Spleen (tissue), 11 donors: ENCODE results near the gene USP30. TPM values are rescaled to one million over a fixed set of nuclear protein-coding genes. Genes with fewer than 3 reads are reported as not detected.
"Not testable (repeated sequence)": the region's sequence is repeated elsewhere in the genome, so short reads cannot be mapped to it uniquely, and the experiment has no call there.

Experiments used
- DNase-seq: peaks from one replicate; pipeline ENCODE4 v3.0.0-alpha.2; 2020
- H3K27ac ChIP-seq, 8 donors: fragments of 200-600 bp; sonication (generic) in 7 of 8; 1 replicate in 4 of 8; 2 replicates in 4 of 8; pipeline versions ENCODE4 v1.5.0 to v1.8.0; 2016 to 2021; ENCODE audit warnings: inconsistent platforms in 4 of 8, mild to moderate bottlenecking in 4 of 8, moderate library complexity in 1 of 8
- H3K27me3 ChIP-seq, 7 donors: fragments of 200-600 bp; sonication (generic) in 6 of 7; replicated peaks in 1 of 7; 1 replicate in 4 of 7; 2 replicates in 3 of 7; pipeline versions ENCODE4 v1.5.0 to v1.8.0; 2016 to 2021; ENCODE audit warnings: inconsistent platforms in 3 of 7, mild to moderate bottlenecking in 1 of 7
- H3K36me3 ChIP-seq, 6 donors: fragments of 200-600 bp; sonication (generic) in 5 of 6; 1 replicate in 4 of 6; 2 replicates in 2 of 6; pipeline versions ENCODE4 v1.5.0 to v1.8.0; 2016 to 2021; ENCODE audit warnings: inconsistent platforms in 2 of 6
- H3K4me1 ChIP-seq, 6 donors: fragments of 200-600 bp; sonication (generic) in 5 of 6; 1 replicate in 3 of 6; 2 replicates in 3 of 6; pipeline versions ENCODE4 v1.5.0 to v1.8.0; 2016 to 2021; ENCODE audit warnings: inconsistent platforms in 3 of 6
- H3K4me3 ChIP-seq, 8 donors: fragments of 200-600 bp; sonication (generic) in 7 of 8; 1 replicate in 4 of 8; 2 replicates in 4 of 8; pipeline versions ENCODE4 v1.5.0 to v1.8.0; 2016 to 2021; ENCODE audit warnings: inconsistent platforms in 4 of 8, mild to moderate bottlenecking in 4 of 8, moderate library complexity in 2 of 8
- H3K9me3 ChIP-seq, 8 donors: fragments of 200-600 bp; sonication (generic) in 7 of 8; 1 replicate in 4 of 8; 2 replicates in 4 of 8; pipeline versions ENCODE4 v1.5.0 to v1.8.0; 2016 to 2021; ENCODE audit warnings: inconsistent platforms in 4 of 8
- CTCF ChIP-seq, 11 experiments: fragments of 200-600 bp in 7 of 11; fragments of 450-650 bp in 4 of 11; sonication (generic) in 4 of 11; IDR thresholded peaks in 8 of 11; conservative IDR thresholded peaks in 3 of 11; 1 replicate in 7 of 11; 2 replicates in 4 of 11; pipeline versions ENCODE4 v1.4.0 to v1.8.0; 2016 to 2021; ENCODE audit warnings: antibody characterized with exemption in 11 of 11, inconsistent platforms in 4 of 11, mild to moderate bottlenecking in 1 of 11
- POLR2A ChIP-seq, 3 donors: fragments of 450-650 bp; IDR thresholded peaks; one replicate each; pipeline ENCODE4 v1.5.1; 2017; ENCODE audit warnings: antibody characterized with exemption in 3 of 3, mild to moderate bottlenecking in 1 of 3
- POLR2AphosphoS5 ChIP-seq, 3 donors: sonication (generic); formaldehyde crosslinking; IDR thresholded peaks; one replicate each; pipeline ENCODE4 v1.5.1; 2017; ENCODE audit warnings: antibody characterized with exemption in 3 of 3
- WGBS, 5 donors: extraction: QIAGEN DNeasy Blood & Tissue Kit in 3 of 5; methylation state at CpG; one replicate each; pipeline versions ENCODE4 v1.1.5 to v1.1.7; 2013 to 2018; 5-methylcytosine and 5-hydroxymethylcytosine counted together
- intact Hi-C: fragments of 100-400 bp; cut with DNase I; formaldehyde crosslinking; loops from one replicate; pipeline ENCODE4 v1.15.0; 2023; ENCODE audit warnings: low total_unique reads
- polyA plus RNA-seq, 3 donors: library from polyadenylated mRNA; stranded (reverse); fragments of 200-250 nt; gene quantifications; one replicate each; pipeline ENCODE4 v1.2.1, GENCODE V29; 2013
- total RNA-seq, 7 donors: library from RNA; depleted of rRNA in 3 of 7; stranded (reverse); fragments of >200 nt in 3 of 7; fragmentation: NEBNext Ultra II Directional in 4 of 7; extraction: Animal tissue kit (Norgen Biotek cat#: 25700) in 4 of 7; gene quantifications; one replicate each; pipeline versions ENCODE4 v1.1.0 to v1.2.1, GENCODE V29; 2016 to 2021
- donor health status: healthy with polysubstance abuse.
- donor health status: DM: no; HTN: no; CAD: no; lungs with moderate emphysema.
- donor health status: DM: no; HTN: no; CAD: no.
- donor health status: Bipolar disorder and iron deficiency.
- donor health status: healthy.
- donor health status: DM: no; HTN: no; CAD: no.
- donor health status: DM: yes; HTN: yes; CAD: no.

The USP30 gene
- total and polyA plus RNA-seq, 10 donors = 3.9 to 23.2 (median 11.5) TPM

- H3K27me3 ChIP-seq = peaks cover 0 to 77% (median 15%) of the 10 kb centered on the region in 7 donors
- H3K4me3 ChIP-seq = no peak overlapping the region
- H3K36me3 ChIP-seq = no peaks in the 10 kb centered on the region
- no peak for TF ChIP-seq POLR2A (IDR thresholded peaks at IDR 0.05)
- intact Hi-C loops = no loop called here
- H3K4me1 ChIP-seq = peaks cover 0 to 8% (median 4%) of the 10 kb centered on the region in 6 donors
- no peaks in the 10 kb centered on the region for H3K9me3 ChIP-seq
- no peak overlapping the region for H3K27ac ChIP-seq
- 69 to 84% (median 74%) methylated on average over 4 of the region's 4 CpGs for WGBS, 5 donors
- no peak for DNase-seq
Measured at GRCh38 chr12:109018296-109018695, 34.1 kb upstream of the USP30 start.

DNA sequence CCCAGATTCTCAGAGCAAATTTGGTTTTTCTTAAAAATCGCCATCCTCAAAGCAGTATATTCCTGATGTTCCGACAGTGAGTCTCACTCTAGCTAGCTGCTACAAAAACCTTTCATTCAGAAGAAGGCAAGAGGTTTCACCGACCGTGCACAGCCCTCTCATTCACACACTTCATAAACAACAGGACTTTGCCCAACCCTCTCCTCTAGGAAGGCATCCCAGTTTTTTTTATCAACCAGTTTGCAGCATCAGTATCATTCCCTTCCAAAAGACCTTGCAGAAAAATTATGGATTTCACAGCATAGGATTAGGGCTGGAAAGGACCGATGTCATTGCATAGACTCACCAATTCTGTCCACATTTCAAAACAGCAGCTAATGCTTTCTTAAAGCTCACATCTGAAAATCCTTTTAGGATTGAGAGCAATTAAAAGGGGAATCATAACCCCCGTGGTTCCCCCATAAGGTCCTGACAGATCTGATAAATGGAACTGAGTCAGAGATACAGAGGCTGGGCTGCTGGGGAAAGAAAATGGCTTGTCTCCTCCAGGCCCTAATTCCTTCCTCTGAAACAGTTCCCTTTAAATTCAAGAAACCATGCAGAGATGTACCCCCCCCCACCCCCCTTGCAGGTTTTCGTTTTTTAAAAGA lies 32.1 kb upstream of the USP30 start:
- H3K9me3 ChIP-seq = no peaks in the 10 kb centered on the region
- no peak overlapping the region for H3K27ac ChIP-seq
- H3K4me1 ChIP-seq = peaks cover 0 to 8% (median 4%) of the 10 kb centered on the region in 6 donors
- H3K27me3 ChIP-seq = peaks cover 0 to 63% (median 9%) of the 10 kb centered on the region in 7 donors
- no peaks in the 10 kb centered on the region for H3K36me3 ChIP-seq
- intact Hi-C loops = no loop called here
- no peak overlapping the region for H3K4me3 ChIP-seq
- TF ChIP-seq POLR2A (IDR thresholded peaks at IDR 0.05) = no peak
- no peak for TF ChIP-seq POLR2AphosphoS5 (IDR thresholded peaks at IDR 0.05)
- TF ChIP-seq CTCF (IDR thresholded peaks at IDR 0.05 in 8 of 11, conservative IDR thresholded peaks at IDR 0.05 in 3 of 11) = no peak
- no peak for DNase-seq
- 61 to 66% (median 62%) methylated on average over 7 of the region's 7 CpGs for WGBS, 5 donors

- H3K27me3 ChIP-seq = peaks cover 0 to 57% (median 9%) of the 10 kb centered on the region in 7 donors
- no peak for TF ChIP-seq POLR2A (IDR thresholded peaks at IDR 0.05)
- TF ChIP-seq CTCF (IDR thresholded peaks at IDR 0.05 in 8 of 11, conservative IDR thresholded peaks at IDR 0.05 in 3 of 11) = no peak
- TF ChIP-seq POLR2AphosphoS5 (IDR thresholded peaks at IDR 0.05) = peak in 2 of 3 donors; percentile 17 to 38
- H3K9me3 ChIP-seq = no peaks in the 10 kb centered on the region
- DNase-seq = peak; percentile 79
- 5 to 8% (median 7%) methylated on average over 25 to 30 of the region's 30 CpGs for WGBS, 5 donors
- H3K36me3 ChIP-seq = no peaks in the 10 kb centered on the region
- H3K27ac ChIP-seq = no peak within 1 kb of the TSS
- H3K4me3 ChIP-seq = peak within 1 kb of the TSS in 1 of 8 donors; percentile 15
- peaks cover 0 to 8% (median 4%) of the 10 kb centered on the region in 6 donors for H3K4me1 ChIP-seq
- intact Hi-C loops = no loop called here
Measured at GRCh38 chr12:109020796-109021380, 31.5 kb upstream of the USP30 start, which contains the start of gene SVOP. SVOP (minus strand) TSS chr12:109021068; CDS start chr12:109020868, 200 bp downstream.

DNA sequence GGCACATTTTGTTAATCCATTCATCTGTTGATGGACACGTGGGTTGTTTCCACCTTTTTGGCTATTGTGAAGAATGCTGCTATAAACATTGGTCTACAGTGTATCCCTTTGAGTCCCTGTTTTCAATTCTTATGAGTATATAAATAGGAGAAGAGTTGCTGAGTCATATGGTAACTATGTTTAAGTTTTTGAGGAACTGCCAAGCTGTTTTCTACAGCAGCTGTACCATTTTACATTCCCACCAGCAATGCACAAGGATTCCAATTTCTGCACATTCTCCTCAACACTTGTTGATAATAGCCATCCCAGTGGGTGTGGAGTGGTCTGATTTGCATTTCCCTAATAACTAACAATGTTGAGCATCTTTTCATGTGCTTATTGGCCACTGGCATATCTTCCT lies 24.6 kb upstream of the USP30 start:
- no peaks in the 10 kb centered on the region for H3K36me3 ChIP-seq
- WGBS, 5 donors = 20 to 33% (median 27%) methylated on average over 1 of the region's 1 CpG
- H3K27me3 ChIP-seq = peaks cover 0 to 16% (median 0%) of the 10 kb centered on the region in 7 donors
- no peak overlapping the region for H3K27ac ChIP-seq
- no peaks in the 10 kb centered on the region for H3K4me1 ChIP-seq
- intact Hi-C loops = no loop called here
- DNase-seq = no peak
- H3K9me3 ChIP-seq = no peaks in the 10 kb centered on the region
- H3K4me3 ChIP-seq = no peak overlapping the region
- TF ChIP-seq POLR2AphosphoS5 (IDR thresholded peaks at IDR 0.05) (no peak), POLR2A (IDR thresholded peaks at IDR 0.05) (no peak), CTCF (IDR thresholded peaks at IDR 0.05 in 8 of 11, conservative IDR thresholded peaks at IDR 0.05 in 3 of 11) (no peak)

DNA sequence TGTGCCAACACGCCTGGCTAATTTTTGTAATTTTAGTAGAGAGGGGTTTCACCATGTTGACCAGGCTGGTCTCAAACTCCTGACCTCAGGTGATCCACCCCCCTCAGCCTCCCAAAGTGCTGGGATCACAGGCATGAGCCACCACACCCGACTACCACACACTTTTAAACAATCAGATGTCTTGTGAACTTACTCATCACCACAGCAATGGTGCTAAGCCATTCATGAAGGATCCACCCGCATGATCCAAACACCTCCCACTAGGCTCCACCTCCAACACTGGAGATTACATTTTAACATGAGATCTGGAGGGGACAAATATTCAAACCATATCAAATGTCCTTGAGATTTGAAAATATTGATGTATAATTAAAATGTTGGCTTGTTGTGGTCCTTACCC lies 23.8 kb upstream of the USP30 start:
- intact Hi-C loops, H3K27ac ChIP-seq, H3K4me1 ChIP-seq, H3K4me3 ChIP-seq, DNase-seq, H3K36me3 ChIP-seq, H3K9me3 ChIP-seq: not testable (repeated sequence)
- WGBS, 5 donors = 42 to 75% (median 52%) methylated on average over 3 of the region's 3 CpGs
- H3K27me3 ChIP-seq = peaks cover 0 to 16% (median 0%) of the 10 kb centered on the region in 7 donors
